Small intestine (tissue), 7 donors: ENCODE measurements around the gene FITM2. TPM values are rescaled to one million over a fixed set of nuclear protein-coding genes. Genes with fewer than 3 reads are reported as not detected.
"Not testable (repeated sequence)": the region's sequence is repeated elsewhere in the genome, so short reads cannot be mapped to it uniquely, and the experiment has no call there.

ENCODE experiments used
- DNase-seq, 2 donors: peaks; one replicate each; pipeline versions ENCODE4 v3.0.0 to v3.0.0-alpha.2; 2013
- FAIRE-seq: peaks from 2 replicates; lab custom pipeline; 2012; peaks lifted over from hg19 to GRCh38; lab: Jason Lieb, UNC
- H3K27ac ChIP-seq, 3 donors: one replicate each; pipeline ENCODE4 v1.5.1; 2013; ENCODE audit warnings: low read length in 2 of 3, mild to moderate bottlenecking in 2 of 3, control low read depth in 1 of 3, inconsistent platforms in 1 of 3, low read depth in 1 of 3, moderate library complexity in 1 of 3
- H3K27me3 ChIP-seq, 3 donors: one replicate each; pipeline ENCODE4 v1.6.1; 2013; ENCODE audit warnings: low read length in 3 of 3, inconsistent platforms in 1 of 3; ENCODE audit not compliant: control insufficient read depth in 3 of 3, insufficient read depth in 3 of 3
- H3K36me3 ChIP-seq, 3 donors: one replicate each; pipeline ENCODE4 v1.6.1; 2013; ENCODE audit warnings: low read length in 3 of 3, inconsistent platforms in 1 of 3, low read depth in 1 of 3, mild to moderate bottlenecking in 1 of 3, moderate library complexity in 1 of 3; ENCODE audit not compliant: control insufficient read depth in 3 of 3, insufficient read depth in 2 of 3
- H3K4me1 ChIP-seq, 3 donors: one replicate each; pipeline ENCODE4 v1.6.1; 2013; ENCODE audit warnings: low read length in 2 of 3, inconsistent platforms in 1 of 3, low read depth in 1 of 3, mild to moderate bottlenecking in 1 of 3, moderate library complexity in 1 of 3; ENCODE audit not compliant: control insufficient read depth in 3 of 3, insufficient read depth in 2 of 3
- H3K4me3 ChIP-seq, 3 donors: one replicate each; pipeline ENCODE4 v1.5.1; 2013; ENCODE audit warnings: low read length in 3 of 3, control low read depth in 1 of 3, inconsistent platforms in 1 of 3, low read depth in 1 of 3, mild to moderate bottlenecking in 1 of 3, moderate library complexity in 1 of 3
- H3K9me3 ChIP-seq, 2 donors: one replicate each; pipeline ENCODE4 v1.6.1; 2013; ENCODE audit warnings: low read depth in 1 of 2, low read length in 1 of 2; ENCODE audit not compliant: control insufficient read depth in 2 of 2, insufficient read depth in 1 of 2
- WGBS, 3 donors: extraction: QIAGEN DNeasy Blood & Tissue Kit; methylation state at CpG; one replicate each; pipeline ENCODE4 v1.1.7; 2013; 5-methylcytosine and 5-hydroxymethylcytosine counted together
- polyA plus RNA-seq, 4 donors: library from polyadenylated mRNA; stranded (reverse) in 3 of 4; unstranded in 1 of 4; fragments of 200-250 nt in 3 of 4; fragments of 120-200 nt in 1 of 4; gene quantifications; one replicate each; pipeline versions ENCODE4 v1.2.1 to v1.2.3, GENCODE V29; 2013
- donor health status: healthy with polysubstance abuse.
- donor health status: control.
- donor health status: control.
- donor health status: Bipolar disorder and iron deficiency.
- donor health status: healthy.

Gene FITM2
- polyA plus RNA-seq, 4 donors: 2.0 to 8.3 (median 4.5) TPM

DNA sequence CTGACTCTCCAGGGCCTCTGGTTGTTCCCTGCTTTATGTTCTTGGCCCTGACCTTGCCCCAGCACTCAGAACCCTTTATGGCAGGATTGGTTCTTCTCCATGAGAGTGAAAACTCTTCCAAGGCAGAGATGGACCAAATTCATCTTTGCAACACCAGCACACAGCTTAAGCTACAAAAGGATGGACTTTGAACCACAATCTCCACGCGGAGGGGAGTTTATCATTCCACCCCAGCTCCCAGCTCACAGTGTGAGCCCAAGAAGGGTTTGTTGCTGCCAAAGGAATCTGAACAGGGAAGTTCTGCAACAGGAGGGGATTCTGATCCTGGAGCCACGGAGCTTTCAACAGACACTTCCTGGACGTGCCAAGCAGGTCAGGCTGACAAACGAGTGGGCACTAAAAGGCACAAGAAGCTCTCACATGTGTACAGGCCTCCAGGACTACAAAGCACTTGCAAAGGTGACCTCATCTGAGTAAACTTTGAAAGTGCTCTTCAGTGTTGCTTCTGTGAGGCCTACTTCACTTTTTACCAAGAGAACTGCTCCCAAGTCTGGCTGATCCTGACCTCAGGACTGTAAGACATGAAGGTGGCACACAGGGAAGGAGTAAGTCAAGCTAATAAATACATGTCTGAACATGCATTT lies 8.9 kb downstream of the FITM2 start:
- peak overlapping the region; percentile 15 to 72 (median 35) for H3K27ac ChIP-seq
- H3K9me3 ChIP-seq: peaks cover 0 to 3% of the 10 kb centered on the region in 2 donors
- peak; percentile 79 to 90 for DNase-seq
- no peaks in the 10 kb centered on the region for H3K27me3 ChIP-seq
- no peak overlapping the region for H3K4me3 ChIP-seq
- FAIRE-seq: no peak
- peaks cover 0 to 22% (median 2%) of the 10 kb centered on the region in 3 donors for H3K4me1 ChIP-seq
- H3K36me3 ChIP-seq: peaks cover 0 to 8% (median 0%) of the 10 kb centered on the region in 3 donors
- 22 to 56% (median 27%) methylated on average over 5 of the region's 5 CpGs for WGBS, 3 donors

DNA sequence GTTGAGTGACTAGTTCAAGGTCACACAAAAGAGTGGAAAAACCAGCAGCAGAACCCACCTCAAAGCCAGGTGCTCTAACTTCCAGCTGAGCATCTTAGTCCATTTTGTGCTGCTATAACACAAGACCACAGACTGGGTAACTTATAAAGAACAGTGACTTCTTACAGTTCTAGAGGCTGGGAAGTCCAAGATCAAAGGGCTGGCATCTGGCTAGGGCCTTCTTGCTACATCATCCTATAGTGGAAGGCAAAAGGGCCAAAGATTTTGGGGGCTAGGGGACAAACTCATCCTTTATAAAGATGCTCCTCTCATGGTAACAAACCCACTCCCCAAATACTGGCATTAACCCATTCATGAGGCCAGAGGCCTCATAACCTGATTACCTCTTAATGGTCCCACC lies 9.7 kb downstream of the FITM2 start:
- FAIRE-seq (no peak), DNase-seq (no peak)
- no peak overlapping the region for H3K4me3 ChIP-seq
- no peaks in the 10 kb centered on the region for H3K27me3 ChIP-seq
- peaks cover 0 to 3% of the 10 kb centered on the region in 2 donors for H3K9me3 ChIP-seq
- peak overlapping the region in 1 of 3 donors; percentile 72 for H3K27ac ChIP-seq
- H3K4me1 ChIP-seq: peaks cover 0 to 22% (median 2%) of the 10 kb centered on the region in 3 donors
- peaks cover 0 to 3% (median 0%) of the 10 kb centered on the region in 3 donors for H3K36me3 ChIP-seq

DNA sequence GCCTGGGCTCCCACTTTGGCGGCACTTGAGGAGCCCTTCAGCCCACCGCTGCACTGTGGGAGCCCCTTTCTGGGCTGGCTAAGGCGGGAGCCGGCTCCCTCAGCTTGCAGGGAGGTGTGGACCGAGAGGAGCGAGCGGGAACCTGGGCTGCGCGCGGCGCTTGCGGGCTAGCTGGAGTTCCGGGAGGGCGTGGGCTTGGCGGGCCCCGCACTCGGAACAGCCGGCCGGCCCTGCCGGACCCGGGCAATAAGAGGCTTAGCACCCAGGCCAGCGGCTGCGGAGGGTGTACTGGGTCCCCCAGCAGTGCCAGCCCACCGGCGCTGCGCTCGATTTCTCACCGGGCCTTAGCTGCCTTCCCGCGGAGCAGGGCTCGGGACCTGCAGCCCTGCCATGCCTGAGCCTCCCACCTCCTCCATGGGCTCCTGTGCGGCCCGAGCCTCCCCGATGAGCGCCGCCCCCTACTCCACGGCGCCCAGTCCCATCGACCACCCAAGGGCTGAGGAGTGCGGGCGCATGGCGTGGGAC lies 11.9 kb downstream of the FITM2 start:
- not testable (repeated sequence) for H3K36me3 ChIP-seq, H3K27ac ChIP-seq, H3K27me3 ChIP-seq, FAIRE-seq, H3K4me3 ChIP-seq, DNase-seq, H3K9me3 ChIP-seq
- peaks cover 0 to 22% (median 2%) of the 10 kb centered on the region in 3 donors for H3K4me1 ChIP-seq
- 95 to 100% (median 99%) methylated on average over 26 to 42 of the region's 42 CpGs for WGBS, 3 donors

DNA sequence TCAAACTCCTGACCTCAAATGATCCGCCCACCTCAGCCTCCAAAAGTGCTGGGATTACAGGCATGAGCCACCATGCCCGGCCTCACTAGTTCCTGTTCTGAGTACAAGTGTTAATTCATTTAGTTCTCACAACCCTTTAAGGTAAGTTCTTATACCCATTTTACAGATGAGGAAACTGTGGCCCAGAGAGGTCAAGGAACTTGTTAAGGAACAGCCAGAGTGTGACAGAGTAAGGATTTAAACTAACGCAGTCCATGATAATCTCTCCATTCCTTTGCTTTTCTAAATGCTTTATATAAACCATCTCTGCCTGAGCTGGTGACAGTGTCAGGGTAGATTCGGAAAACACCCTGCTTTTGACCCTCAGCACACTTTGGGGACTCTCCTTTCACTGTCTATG lies 13.3 kb downstream of the FITM2 start:
- no peak overlapping the region for H3K4me3 ChIP-seq
- no peak overlapping the region for H3K27ac ChIP-seq
- H3K9me3 ChIP-seq: peaks cover 0 to 3% of the 10 kb centered on the region in 2 donors
- WGBS, 3 donors: 89 to 98% (median 94%) methylated on average over 4 of the region's 4 CpGs
- no peaks in the 10 kb centered on the region for H3K27me3 ChIP-seq
- FAIRE-seq (no peak), DNase-seq (no peak)
- no peaks in the 10 kb centered on the region for H3K36me3 ChIP-seq
- H3K4me1 ChIP-seq: peaks cover 0 to 14% (median 0%) of the 10 kb centered on the region in 3 donors

DNA sequence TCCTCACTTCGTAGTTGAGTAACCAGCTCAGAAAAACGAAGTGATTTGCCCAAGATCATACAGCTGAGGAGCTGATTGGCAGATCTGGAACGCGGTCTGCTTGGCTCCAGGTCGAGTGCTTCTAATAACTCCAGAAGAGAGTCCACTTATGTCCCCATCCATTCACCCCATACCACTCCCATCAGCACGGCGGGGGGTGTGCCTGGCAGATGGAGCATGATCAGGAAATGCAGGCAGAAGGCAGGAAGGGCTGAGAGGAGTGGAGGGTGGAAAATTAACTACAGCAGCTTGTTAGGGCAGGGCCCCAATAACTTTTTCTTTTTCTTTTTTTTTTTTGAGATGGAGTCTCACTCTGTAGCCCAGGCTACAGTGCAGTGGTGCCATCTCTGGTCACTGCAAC lies 15.0 kb downstream of the FITM2 start:
- H3K9me3 ChIP-seq: no peaks in the 10 kb centered on the region
- no peak for DNase-seq
- FAIRE-seq: no peak

DNA sequence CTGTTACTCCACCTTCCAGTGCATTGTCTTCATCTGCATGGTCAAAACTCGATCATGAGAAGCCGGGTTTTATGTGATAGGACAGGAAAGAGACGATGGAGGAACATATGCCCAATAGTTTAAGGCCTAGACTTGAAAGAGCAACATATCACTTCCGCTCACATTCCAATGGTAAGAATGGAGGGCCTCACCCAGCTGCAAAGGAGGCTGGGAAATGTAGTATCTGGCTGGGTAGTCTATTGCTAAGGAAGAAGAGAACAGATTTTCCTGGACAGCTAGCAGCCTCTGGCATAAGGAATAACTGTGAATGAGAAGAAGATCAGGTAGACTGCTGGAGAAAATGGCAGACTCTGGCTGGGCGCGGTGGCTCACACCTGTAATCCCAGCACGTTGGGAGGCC lies 19.2 kb downstream of the FITM2 start:
- FAIRE-seq (no peak), DNase-seq (no peak)
- Histone ChIP-seq H3K4me1 (no peaks in the 10 kb centered on the region), H3K9me3 (peaks cover 0 to 12% of the 10 kb centered on the region in 2 donors), H3K27me3 (no peaks in the 10 kb centered on the region), H3K4me3 (no peak overlapping the region), H3K27ac (no peak overlapping the region), H3K36me3 (peaks cover 0 to 3% (median 0%) of the 10 kb centered on the region in 3 donors)
- 92 to 94% (median 93%) methylated on average over 7 of the region's 7 CpGs for WGBS, 3 donors

More for the DNA sequence above, 15.0 kb downstream of the FITM2 start:
- H3K4me3 ChIP-seq: no peak overlapping the region
- no peaks in the 10 kb centered on the region for H3K4me1 ChIP-seq
- no peaks in the 10 kb centered on the region for H3K36me3 ChIP-seq
- 76 to 79% (median 77%) methylated on average over 7 of the region's 7 CpGs for WGBS, 3 donors
- H3K27me3 ChIP-seq: no peaks in the 10 kb centered on the region
- H3K27ac ChIP-seq: no peak overlapping the region

DNA sequence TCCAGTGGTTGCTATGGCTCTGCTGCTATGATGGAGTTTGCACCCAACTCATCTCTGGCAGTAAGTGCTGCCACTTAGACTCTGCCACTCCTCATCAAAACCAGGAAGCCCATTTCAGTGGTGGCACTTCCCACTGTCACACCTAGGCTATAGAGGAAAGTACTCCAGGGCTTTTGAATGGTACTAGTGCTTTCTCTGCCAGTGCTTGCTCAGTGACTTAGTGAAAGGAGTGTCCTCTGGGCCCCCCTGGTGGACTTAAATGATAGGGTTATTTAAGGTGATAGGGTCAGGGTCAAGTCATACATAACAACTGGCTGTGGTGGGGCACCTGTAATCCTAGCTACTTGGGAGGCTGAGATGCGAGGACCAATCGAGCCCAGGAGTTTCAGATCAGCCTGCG lies 22.8 kb downstream of the FITM2 start:
- no peak overlapping the region for H3K4me3 ChIP-seq
- no peak for FAIRE-seq
- H3K27me3 ChIP-seq: no peaks in the 10 kb centered on the region
- peaks cover 0 to 12% of the 10 kb centered on the region in 2 donors for H3K9me3 ChIP-seq
- H3K4me1 ChIP-seq: no peaks in the 10 kb centered on the region
- peak in 1 of 2 donors; percentile 22 for DNase-seq
- H3K27ac ChIP-seq: no peak overlapping the region
- peaks cover 0 to 3% (median 0%) of the 10 kb centered on the region in 3 donors for H3K36me3 ChIP-seq
- WGBS, 3 donors: 95 to 97% (median 96%) methylated on average over 3 of the region's 3 CpGs

DNA sequence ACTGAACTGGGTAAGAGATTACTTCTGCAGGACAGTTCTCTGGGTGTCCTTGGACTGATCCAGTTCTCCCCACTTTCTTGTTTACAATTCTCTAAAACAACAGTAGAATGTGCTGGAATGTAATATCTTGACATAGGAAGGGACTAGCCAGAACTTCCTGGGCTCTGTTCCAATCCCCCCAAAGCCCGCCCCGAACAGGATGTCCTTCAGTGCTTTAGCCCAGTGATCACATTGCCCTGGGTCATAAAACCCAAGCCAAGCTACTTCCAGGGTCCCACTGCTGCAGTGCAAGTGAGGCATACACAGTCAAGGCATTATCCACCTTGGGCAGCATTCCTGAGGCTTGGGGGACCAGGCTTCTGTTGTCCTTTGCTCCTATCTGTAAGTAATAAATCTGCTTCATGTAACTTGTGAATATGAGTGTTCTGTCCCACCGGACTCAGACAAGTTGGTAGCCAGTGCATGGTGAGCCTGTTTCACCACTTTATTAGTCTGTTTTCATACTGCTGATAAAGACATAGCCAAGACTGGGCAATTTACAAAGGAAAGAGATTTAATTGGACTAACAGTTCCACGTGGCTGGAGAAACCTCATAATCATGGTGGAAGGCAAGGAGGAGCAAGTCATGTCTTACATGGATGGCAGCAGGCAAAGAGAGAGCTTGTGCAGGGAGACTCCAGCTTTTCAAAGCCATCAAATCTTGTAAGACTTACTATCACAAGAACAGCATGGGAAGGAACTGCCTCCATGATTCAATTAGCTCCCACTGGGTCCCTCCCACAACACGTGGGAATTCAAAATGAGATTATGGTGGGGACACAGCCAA lies 23.5 kb downstream of the FITM2 start:
- H3K27ac ChIP-seq: no peak overlapping the region

More for the DNA sequence above, 23.5 kb downstream of the FITM2 start:
- WGBS, 3 donors: 66 to 84% (median 79%) methylated on average over 5 of the region's 5 CpGs
- FAIRE-seq (no peak), DNase-seq (no peak)
- peaks cover 0 to 3% (median 0%) of the 10 kb centered on the region in 3 donors for H3K36me3 ChIP-seq
- peaks cover 0 to 12% of the 10 kb centered on the region in 2 donors for H3K9me3 ChIP-seq
- H3K4me3 ChIP-seq: no peak overlapping the region
- no peaks in the 10 kb centered on the region for H3K27me3 ChIP-seq
- H3K4me1 ChIP-seq: no peaks in the 10 kb centered on the region
